ENCODE measurements around the gene SUB1.

Gene SUB1

GRCh38 chr5:32633017-32633416 is 47.7 kb downstream of the SUB1 start (continued):
- TF ChIP-seq ZNF560 (tag by site-specific recombination; IDR thresholded peaks at IDR 0.05; ENCODE audit: borderline replicate concordance) (peak; percentile 50; the same call in 1 of the 2 replicates), REST (tag by site-specific recombination; IDR thresholded peaks at IDR 0.05) (peak; percentile 59), ZNF510 (tag by site-specific recombination; IDR thresholded peaks at IDR 0.05; ENCODE audit: insufficient replicate concordance) (peak; percentile 74), ZBTB21 (tag by site-specific recombination; IDR thresholded peaks at IDR 0.05) (0 out of 2 replicates have a peak, but pooled peaks have one; percentile 40), ZNF138 (tag by site-specific recombination; IDR thresholded peaks at IDR 0.05; ENCODE audit: borderline replicate concordance) (0 out of 2 replicates have a peak, but pooled peaks have one; percentile 47), ZNF426 (tag by site-specific recombination; IDR thresholded peaks at IDR 0.05) (peak; percentile 85), ZXDB (tag by site-specific recombination; IDR thresholded peaks at IDR 0.05) (peak; percentile 50; the same call in 1 of the 2 replicates), ZNF394 (tag by site-specific recombination; IDR thresholded peaks at IDR 0.05; ENCODE audit: borderline replicate concordance) (peak; percentile 94), ZBTB11 (tag by site-specific recombination; conservative IDR thresholded peaks at IDR 0.05; ENCODE audit: low read depth) (peak; percentile 78), ZNF501 (tag by site-specific recombination; IDR thresholded peaks at IDR 0.05) (0 out of 2 replicates have a peak, but pooled peaks have one; percentile 40), ZNF266 (tag by site-specific recombination; IDR thresholded peaks at IDR 0.05; ENCODE audit: low read depth) (peak; percentile 41; the same call in 1 of the 2 replicates), ZNF404 (tag by site-specific recombination; IDR thresholded peaks at IDR 0.05) (peak; percentile 80; the same call in 1 of the 2 replicates), ZNF555 (tag by site-specific recombination; conservative IDR thresholded peaks at IDR 0.05) (peak; percentile 84)

GRCh38 chr5:32638309-32638708 is 53.0 kb downstream of the SUB1 start:
- ChIA-PET POLR2A (no interaction called here), CTCF (interaction anchor here (0.6 kb wide), 1 partner anchor 70 kb away, joined by 3 read pairs; no protein-coding TSS in a partner anchor)
- H3K36me3 ChIP-seq (ENCODE audit: control insufficient read depth in 2 of 2, insufficient read depth in 1 of 2, low read length in 2 of 2), result no peaks in the 10 kb centered on the region
- TF ChIP-seq ZNF677 (tag by site-specific recombination; IDR thresholded peaks at IDR 0.05) (peak; percentile 96), ZBTB49 (tag by site-specific recombination; IDR thresholded peaks at IDR 0.05; ENCODE audit: low read depth) (no peak)
- H3K9me3 ChIP-seq (ENCODE audit: control insufficient read depth, insufficient read depth, low read depth, low read length), result no peaks in the 10 kb centered on the region
- H3K4me3 ChIP-seq (ENCODE audit: low read depth, low read length), result no peak overlapping the region
- no peaks in the 10 kb centered on the region for H3K4me1 ChIP-seq (ENCODE audit: control insufficient read depth, insufficient read depth, low read length)
- no peak overlapping the region for H3K27ac ChIP-seq (ENCODE audit: extremely low read depth, low read depth, low read length)
